Small intestine (tissue), 7 donors: ENCODE measurements around the gene MT1B. TPM values are rescaled to one million over a fixed set of nuclear protein-coding genes. Genes with fewer than 3 reads are reported as not detected.
A peak's percentile ranks its signal among the peaks of the same experiment; 100 is the strongest.
"Not testable (repeated sequence)": the region's sequence is repeated elsewhere in the genome, so short reads cannot be mapped to it uniquely, and the experiment has no call there.

Source experiments
- DNase-seq, 2 donors: peaks; one replicate each; pipeline versions ENCODE4 v3.0.0 to v3.0.0-alpha.2; 2013
- FAIRE-seq: peaks from 2 replicates; lab custom pipeline; 2012; peaks lifted over from hg19 to GRCh38; lab: Jason Lieb, UNC
- H3K27ac ChIP-seq, 3 donors: one replicate each; pipeline ENCODE4 v1.5.1; 2013; ENCODE audit warnings: low read length in 2 of 3, mild to moderate bottlenecking in 2 of 3, control low read depth in 1 of 3, inconsistent platforms in 1 of 3, low read depth in 1 of 3, moderate library complexity in 1 of 3
- H3K27me3 ChIP-seq, 3 donors: one replicate each; pipeline ENCODE4 v1.6.1; 2013; ENCODE audit warnings: low read length in 3 of 3, inconsistent platforms in 1 of 3; ENCODE audit not compliant: control insufficient read depth in 3 of 3, insufficient read depth in 3 of 3
- H3K36me3 ChIP-seq, 3 donors: one replicate each; pipeline ENCODE4 v1.6.1; 2013; ENCODE audit warnings: low read length in 3 of 3, inconsistent platforms in 1 of 3, low read depth in 1 of 3, mild to moderate bottlenecking in 1 of 3, moderate library complexity in 1 of 3; ENCODE audit not compliant: control insufficient read depth in 3 of 3, insufficient read depth in 2 of 3
- H3K4me1 ChIP-seq, 3 donors: one replicate each; pipeline ENCODE4 v1.6.1; 2013; ENCODE audit warnings: low read length in 2 of 3, inconsistent platforms in 1 of 3, low read depth in 1 of 3, mild to moderate bottlenecking in 1 of 3, moderate library complexity in 1 of 3; ENCODE audit not compliant: control insufficient read depth in 3 of 3, insufficient read depth in 2 of 3
- H3K4me3 ChIP-seq, 3 donors: one replicate each; pipeline ENCODE4 v1.5.1; 2013; ENCODE audit warnings: low read length in 3 of 3, control low read depth in 1 of 3, inconsistent platforms in 1 of 3, low read depth in 1 of 3, mild to moderate bottlenecking in 1 of 3, moderate library complexity in 1 of 3
- H3K9me3 ChIP-seq, 2 donors: one replicate each; pipeline ENCODE4 v1.6.1; 2013; ENCODE audit warnings: low read depth in 1 of 2, low read length in 1 of 2; ENCODE audit not compliant: control insufficient read depth in 2 of 2, insufficient read depth in 1 of 2
- WGBS, 3 donors: extraction: QIAGEN DNeasy Blood & Tissue Kit; methylation state at CpG; one replicate each; pipeline ENCODE4 v1.1.7; 2013; 5-methylcytosine and 5-hydroxymethylcytosine counted together
- polyA plus RNA-seq, 4 donors: library from polyadenylated mRNA; stranded (reverse) in 3 of 4; unstranded in 1 of 4; fragments of 200-250 nt in 3 of 4; fragments of 120-200 nt in 1 of 4; gene quantifications; one replicate each; pipeline versions ENCODE4 v1.2.1 to v1.2.3, GENCODE V29; 2013
- donor health status: healthy with polysubstance abuse.
- donor health status: control.
- donor health status: control.
- donor health status: Bipolar disorder and iron deficiency.
- donor health status: healthy.

Gene MT1B
- polyA plus RNA-seq, 4 donors, result not detected

DNA sequence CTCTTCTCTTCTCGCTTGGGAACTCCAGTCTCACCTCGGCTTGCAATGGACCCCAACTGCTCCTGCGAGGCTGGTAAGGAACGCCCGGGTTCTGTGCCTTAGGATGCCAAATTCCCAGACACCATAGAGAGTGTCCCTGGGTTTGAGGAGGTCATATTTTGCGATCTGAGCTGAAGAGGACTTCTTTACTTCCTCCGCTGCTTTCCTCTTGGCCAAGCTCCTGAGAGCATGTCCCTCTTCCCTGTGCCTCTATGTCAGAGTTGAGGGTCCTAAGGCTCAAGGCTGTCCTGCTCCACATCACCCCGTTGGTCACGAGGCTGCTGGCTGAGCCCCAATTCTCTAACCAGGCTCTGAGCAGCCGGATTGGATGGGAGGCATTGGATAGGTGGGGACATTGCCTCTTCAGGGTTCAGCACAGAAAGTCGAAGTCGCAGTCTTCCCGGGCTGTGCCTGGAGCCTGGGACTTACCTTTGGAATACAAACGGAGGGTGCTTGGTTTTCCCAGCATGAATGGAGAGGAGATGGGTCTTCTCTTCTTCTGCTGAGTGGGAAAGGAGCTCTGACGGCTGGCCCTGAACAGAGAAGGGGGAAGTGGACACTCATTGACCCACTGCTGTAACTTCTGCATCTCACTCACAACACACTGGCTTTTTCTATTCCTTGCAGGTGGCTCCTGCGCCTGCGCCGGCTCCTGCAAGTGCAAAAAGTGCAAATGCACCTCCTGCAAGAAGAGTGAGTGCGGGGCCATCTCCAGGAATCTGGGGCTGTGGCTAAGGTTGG lies 18.3 kb downstream of the MT1B start:
- Histone ChIP-seq H3K9me3 (no peaks in the 10 kb centered on the region), H3K4me1 (peaks cover 0 to 21% (median 0%) of the 10 kb centered on the region in 3 donors), H3K36me3 (peaks cover 0 to 8% (median 0%) of the 10 kb centered on the region in 3 donors), H3K27ac (peak overlapping the region in 1 of 3 donors; percentile 89), H3K4me3 (peak overlapping the region in 1 of 3 donors; percentile 41), H3K27me3 (peaks cover 0 to 46% (median 19%) of the 10 kb centered on the region in 3 donors)
- 20 to 26% (median 22%) methylated on average over 17 to 19 of the region's 19 CpGs for WGBS, 3 donors
- FAIRE-seq (no peak), DNase-seq (no peak)

GRCh38 chr16:56670620-56670934 lies 18.9 kb downstream of the MT1B start:
- no peaks in the 10 kb centered on the region for H3K9me3 ChIP-seq
- peak overlapping the region in 1 of 3 donors; percentile 41 for H3K4me3 ChIP-seq
- FAIRE-seq (no peak), DNase-seq (no peak)
- H3K27me3 ChIP-seq, result peaks cover 0 to 51% (median 19%) of the 10 kb centered on the region in 3 donors
- peaks cover 0 to 8% (median 0%) of the 10 kb centered on the region in 3 donors for H3K36me3 ChIP-seq
- peaks cover 0 to 21% (median 0%) of the 10 kb centered on the region in 3 donors for H3K4me1 ChIP-seq
- H3K27ac ChIP-seq, result no peak overlapping the region
- WGBS, 3 donors, result 67 to 77% (median 69%) methylated on average over 2 of the region's 2 CpGs

DNA sequence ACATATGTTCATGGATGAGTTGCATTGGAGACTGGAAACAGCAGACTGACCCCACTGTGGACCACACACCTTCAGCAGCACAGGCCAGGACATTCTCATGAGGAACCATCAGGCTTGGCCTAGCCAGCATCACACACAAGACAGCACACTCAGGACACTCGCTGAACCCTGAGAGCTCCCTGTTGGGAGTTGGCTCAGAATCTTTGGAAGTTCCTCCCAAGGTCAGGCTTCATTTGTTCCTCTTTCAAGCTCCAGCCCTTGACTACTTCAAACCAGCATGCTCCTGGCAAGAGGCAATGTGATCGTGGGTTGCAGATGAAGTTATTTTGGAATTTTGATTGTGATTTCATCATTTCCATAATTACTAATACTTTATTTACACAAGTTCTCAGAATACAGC lies 20.0 kb downstream of the MT1B start:
- not testable (repeated sequence) for H3K9me3 ChIP-seq, FAIRE-seq, DNase-seq, H3K36me3 ChIP-seq, H3K27ac ChIP-seq, H3K4me3 ChIP-seq
- Histone ChIP-seq H3K4me1 (peaks cover 0 to 21% (median 0%) of the 10 kb centered on the region in 3 donors), H3K27me3 (peaks cover 0 to 54% (median 19%) of the 10 kb centered on the region in 3 donors)
- 72 to 73% (median 72%) methylated on average over 2 of the region's 2 CpGs for WGBS, 3 donors

DNA sequence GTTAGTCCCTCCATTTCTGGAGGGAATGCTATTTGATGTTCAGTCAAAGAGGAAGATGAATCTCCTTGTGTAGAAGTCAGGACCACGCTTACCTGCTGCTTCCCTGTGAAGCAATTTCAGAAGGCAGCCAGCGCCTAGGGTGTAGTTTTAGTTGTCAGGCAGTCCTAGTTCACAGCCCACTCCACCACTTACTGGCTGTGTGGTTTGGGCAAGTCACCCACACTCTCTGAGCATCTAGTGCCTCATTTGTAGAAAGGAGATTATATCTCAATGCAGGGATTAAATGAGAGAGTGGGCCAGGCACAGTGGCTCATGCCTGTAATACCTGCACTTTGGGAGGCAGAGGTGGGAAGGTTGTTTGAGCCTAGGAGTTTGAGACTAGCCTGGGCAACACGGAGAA lies 20.5 kb downstream of the MT1B start:
- H3K4me3 ChIP-seq, H3K36me3 ChIP-seq, H3K27ac ChIP-seq, H3K9me3 ChIP-seq, FAIRE-seq, DNase-seq: not testable (repeated sequence)
- WGBS, 3 donors, result 86 to 95% (median 89%) methylated on average over 3 of the region's 3 CpGs
- Histone ChIP-seq H3K4me1 (peaks cover 0 to 21% (median 0%) of the 10 kb centered on the region in 3 donors), H3K27me3 (peaks cover 0 to 49% (median 19%) of the 10 kb centered on the region in 3 donors)

DNA sequence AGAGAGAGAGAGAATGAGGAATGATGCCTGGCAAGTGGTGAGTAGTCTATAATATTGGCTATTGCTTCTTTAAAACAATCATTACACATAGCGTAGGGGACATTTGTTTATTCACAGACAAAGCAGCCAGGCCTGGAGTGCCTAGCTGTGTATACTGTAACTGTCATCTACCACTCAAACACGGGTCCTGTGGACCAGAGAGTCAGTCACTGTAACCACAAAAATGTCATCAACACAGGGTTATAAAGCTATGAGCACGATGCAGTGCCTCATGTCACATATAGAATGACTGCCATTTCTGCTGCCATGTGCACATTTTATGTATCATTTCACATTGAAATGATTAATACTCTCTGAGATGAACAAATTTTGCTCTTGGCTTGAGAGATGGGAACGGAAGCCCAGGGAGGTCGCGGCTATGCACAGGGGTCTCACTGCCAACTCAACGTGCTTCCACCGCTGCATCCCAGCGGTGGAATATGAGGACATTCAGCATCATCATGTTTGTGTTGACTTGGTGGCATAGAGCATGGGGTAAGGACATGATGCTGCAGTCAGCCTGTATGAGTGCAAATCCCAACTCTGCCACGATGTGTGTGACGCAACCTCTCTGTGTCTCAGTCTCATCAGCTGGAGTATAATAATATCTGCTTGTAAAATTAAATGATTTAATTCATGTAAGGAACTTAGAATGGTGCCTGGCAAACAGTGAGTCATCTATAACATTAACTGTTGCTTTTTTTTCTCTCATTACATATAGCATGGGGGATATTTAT lies 21.3 kb downstream of the MT1B start:
- peaks cover 0 to 44% (median 19%) of the 10 kb centered on the region in 3 donors for H3K27me3 ChIP-seq
- DNase-seq (no peak), FAIRE-seq (no peak)
- H3K4me1 ChIP-seq, result peaks cover 0 to 21% (median 0%) of the 10 kb centered on the region in 3 donors
- H3K27ac ChIP-seq, result no peak overlapping the region
- no peaks in the 10 kb centered on the region for H3K9me3 ChIP-seq
- no peak overlapping the region for H3K4me3 ChIP-seq
- H3K36me3 ChIP-seq, result peaks cover 0 to 3% (median 0%) of the 10 kb centered on the region in 3 donors
- WGBS, 3 donors, result 84 to 88% (median 86%) methylated on average over 11 of the region's 11 CpGs

DNA sequence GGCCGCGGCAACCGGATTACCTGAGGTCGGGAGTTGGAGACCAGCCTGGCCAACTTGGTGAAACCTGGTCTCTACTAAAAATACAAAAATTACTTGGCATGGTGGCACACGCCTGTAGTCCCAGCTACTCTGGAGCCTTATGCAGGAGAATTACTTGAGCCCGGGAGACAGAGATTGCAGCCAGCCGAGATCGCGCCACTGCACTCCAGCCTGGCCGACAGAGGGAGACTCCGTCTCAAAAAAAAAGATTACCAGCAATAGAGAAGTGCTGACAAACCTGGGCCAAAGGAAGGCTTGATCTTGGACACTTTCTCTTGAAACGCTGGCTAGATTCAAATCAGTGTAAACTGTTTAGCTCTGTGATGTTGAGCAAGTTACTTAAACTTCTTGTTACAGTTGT lies 22.2 kb downstream of the MT1B start:
- peaks cover 0 to 35% (median 14%) of the 10 kb centered on the region in 3 donors for H3K27me3 ChIP-seq
- no peaks in the 10 kb centered on the region for H3K9me3 ChIP-seq
- peaks cover 0 to 3% (median 0%) of the 10 kb centered on the region in 3 donors for H3K36me3 ChIP-seq
- WGBS, 3 donors, result 31 to 43% (median 38%) methylated on average over 12 of the region's 12 CpGs
- H3K4me1 ChIP-seq, result peaks cover 0 to 12% (median 0%) of the 10 kb centered on the region in 3 donors
- peak; percentile 54 to 59 for DNase-seq
- no peak for FAIRE-seq
- H3K4me3 ChIP-seq, result no peak overlapping the region
- H3K27ac ChIP-seq, result no peak overlapping the region

- peaks cover 0 to 28% (median 10%) of the 10 kb centered on the region in 3 donors for H3K27me3 ChIP-seq
- DNase-seq, H3K4me3 ChIP-seq, H3K36me3 ChIP-seq, H3K9me3 ChIP-seq, FAIRE-seq, H3K4me1 ChIP-seq, H3K27ac ChIP-seq: not testable (repeated sequence)
- WGBS, 3 donors, result 88 to 93% (median 89%) methylated on average over 6 of the region's 6 CpGs
Measured at GRCh38 chr16:56674570-56674969, 22.9 kb downstream of the MT1B start.

- H3K27me3 ChIP-seq, result peaks cover 0 to 17% (median under 1%) of the 10 kb centered on the region in 3 donors
- no peaks in the 10 kb centered on the region for H3K9me3 ChIP-seq
- no peak for FAIRE-seq
- peaks cover 0 to 1% (median 0%) of the 10 kb centered on the region in 3 donors for H3K36me3 ChIP-seq
- DNase-seq, result peak; percentile 35 to 60
- WGBS, 3 donors, result 3 to 10% (median 4%) methylated on average over 24 to 32 of the region's 32 CpGs
- H3K4me3 ChIP-seq, result peak overlapping the region in 2 of 3 donors; percentile 39 to 45
- no peaks in the 10 kb centered on the region for H3K4me1 ChIP-seq
- no peak overlapping the region for H3K27ac ChIP-seq
Measured at GRCh38 chr16:56675685-56676210, 24.1 kb downstream of the MT1B start.
